Stimulated activated CD8-positive, alpha-beta memory T cell treated with anti-CD3 and anti-CD28 coated beads, Interleukin-12 subunit alpha, Interleukin-12 subunit beta, amount 100 ng/mL, for 1 hour (primary cell): Measurements from ENCODE around the gene PTGER4.

Experiments
- DNase-seq: peaks from one replicate; pipeline ENCODE4 v3.0.0-alpha.2; 2020; ENCODE audit warnings: low read depth

PTGER4 gene

GRCh38 chr5:40669606-40670390 lies 9.9 kb upstream of the PTGER4 start:
- DNase-seq, result no peak

GRCh38 chr5:40672425-40672824 lies 7.3 kb upstream of the PTGER4 start:
- no peak for DNase-seq

GRCh38 chr5:40674661-40675235 lies 5.0 kb upstream of the PTGER4 start:
- no peak for DNase-seq

- DNase-seq, result peak; percentile 28
These were observed 4.2 kb upstream of the PTGER4 start for GRCh38 chr5:40675396-40676133.

- no peak for DNase-seq
These were observed 2.9 kb upstream of the PTGER4 start for GRCh38 chr5:40676613-40677343.

GRCh38 chr5:40677456-40677855 lies 2.3 kb upstream of the PTGER4 start:
- no peak for DNase-seq

GRCh38 chr5:40678026-40678425 lies 1.7 kb upstream of the PTGER4 start:
- DNase-seq, result no peak

GRCh38 chr5:40678460-40679147 lies 1.1 kb upstream of the PTGER4 start:
- no peak for DNase-seq

GRCh38 chr5:40679148-40679912 lies 385 bp upstream of the PTGER4 start:
- DNase-seq, result peak; percentile 90

GRCh38 chr5:40680741-40681362 lies 1.1 kb downstream of the PTGER4 start:
- DNase-seq, result peak; percentile 33

- no peak for DNase-seq
These were observed 1.8 kb downstream of the PTGER4 start for GRCh38 chr5:40681363-40682153.

GRCh38 chr5:40682154-40683017 lies 2.7 kb downstream of the PTGER4 start:
- DNase-seq, result no peak

- DNase-seq, result no peak
These were observed 3.6 kb downstream of the PTGER4 start for GRCh38 chr5:40683305-40683704.

- DNase-seq, result no peak
These were observed 5.5 kb downstream of the PTGER4 start for GRCh38 chr5:40685193-40685592.

GRCh38 chr5:40685976-40686486 lies 6.3 kb downstream of the PTGER4 start:
- no peak for DNase-seq

- DNase-seq, result no peak
These were observed 7.6 kb downstream of the PTGER4 start for GRCh38 chr5:40687321-40687720.

GRCh38 chr5:40688127-40688761 lies 8.5 kb downstream of the PTGER4 start:
- DNase-seq, result peak; percentile 86

GRCh38 chr5:40688996-40689395 lies 9.3 kb downstream of the PTGER4 start:
- DNase-seq, result no peak
